Neural cell (in vitro differentiated cells): ENCODE measurements around the gene FAM151B.

Source experiments
- CTCF ChIP-seq: fragments of 450-650 bp; IDR thresholded peaks from 2 replicates; pipeline ENCODE4 v1.5.1; 2014; ENCODE audit warnings: antibody characterized with exemption, mild to moderate bottlenecking, moderate library complexity; ENCODE audit not compliant: poor library complexity, severe bottlenecking
- EZH2 ChIP-seq: fragments of 200-600, 300-800 bp; shearing (Covaris generic), sonication (generic); IDR thresholded peaks from 2 replicates; pipeline ENCODE4 v1.6.1; 2014; ENCODE audit warnings: antibody characterized with exemption, low read length, borderline replicate concordance, mild to moderate bottlenecking; ENCODE audit not compliant: insufficient read depth, poor library complexity, severe bottlenecking
- POLR2AphosphoS5 ChIP-seq: IDR thresholded peaks from 2 replicates; pipeline ENCODE4 v1.6.1; 2012
- RAD21 ChIP-seq: fragments of 450-650 bp; conservative IDR thresholded peaks from 2 replicates; pipeline ENCODE4 v1.6.1; 2014; ENCODE audit warnings: antibody characterized with exemption, mild to moderate bottlenecking, moderate library complexity
- REST ChIP-seq: IDR thresholded peaks from 2 replicates; pipeline ENCODE4 v1.6.1; 2012; ENCODE audit warnings: borderline replicate concordance
- TAF1 ChIP-seq: IDR thresholded peaks from 2 replicates; pipeline ENCODE4 v1.6.1; 2012; ENCODE audit warnings: low read depth

GRCh38 chr5:80466669-80467485 is 21.0 kb upstream of the FAM151B start:
- TF ChIP-seq CTCF (no peak), POLR2AphosphoS5 (no peak), EZH2 (no peak), REST (no peak), RAD21 (no peak), TAF1 (no peak)
